Pancreas (tissue), 10 donors: Measurements from ENCODE around the gene HBG1. TPM values are rescaled to one million over a fixed set of nuclear protein-coding genes. Genes with fewer than 3 reads are reported as not detected.
"Not testable (repeated sequence)": the region's sequence is repeated elsewhere in the genome, so short reads cannot be mapped to it uniquely, and the experiment has no call there.

Experiments used
- ATAC-seq, 4 donors: fragments of 200-7000 bp; cut with Tn5 transposase; one replicate each; pipeline versions ENCODE4 v1.8.0 to v1.9.1; 2020; ENCODE audit warnings: mild to moderate bottlenecking in 4 of 4, moderate library complexity in 4 of 4
- DNase-seq, 6 donors: peaks; one replicate each; pipeline ENCODE4 v3.0.0-alpha.2; 2020
- FAIRE-seq: peaks from 2 replicates; lab custom pipeline; 2012; peaks lifted over from hg19 to GRCh38; lab: Jason Lieb, UNC
- H3K27ac ChIP-seq, 4 donors: fragments of 200-600 bp; sonication (generic); 1 replicate in 3 of 4; 2 replicates in 1 of 4; pipeline versions ENCODE4 v1.5.0 to v1.8.0; 2020
- H3K27me3 ChIP-seq, 4 donors: fragments of 200-600 bp; one replicate each; pipeline ENCODE4 v1.8.0; 2021
- H3K36me3 ChIP-seq, 3 donors: fragments of 200-600 bp; sonication (generic) in 1 of 3; one replicate each; pipeline versions ENCODE4 v1.5.0 to v1.8.0; 2020 to 2021
- H3K4me1 ChIP-seq, 3 donors: fragments of 200-600 bp; one replicate each; pipeline ENCODE4 v1.8.0; 2021
- H3K4me3 ChIP-seq, 4 donors: fragments of 200-600 bp; sonication (generic) in 2 of 4; one replicate each; pipeline versions ENCODE4 v1.5.0 to v1.8.0; 2020 to 2021
- H3K9me3 ChIP-seq, 4 donors: fragments of 200-600 bp; one replicate each; pipeline ENCODE4 v1.8.0; 2021
- WGBS, 2 donors: extraction: QIAGEN DNeasy Blood & Tissue Kit; methylation state at CpG; one replicate each; pipeline ENCODE4 v1.1.7; 2013; 5-methylcytosine and 5-hydroxymethylcytosine counted together
- intact Hi-C, 3 donors: fragments of 100-400 bp; cut with DNase I; formaldehyde crosslinking; loops; one replicate each; pipeline versions ENCODE4 v1.11.1 to v1.14.2; 2022
- polyA plus RNA-seq, 2 donors: library from polyadenylated mRNA; stranded (reverse); fragments of 200-250 nt; gene quantifications; one replicate each; pipeline ENCODE4 v1.2.3, GENCODE V29; 2013
- total RNA-seq, 6 donors: library from RNA; stranded (reverse); fragmentation: NEBNext Ultra II Directional in 4 of 6; extraction: Animal tissue kit (Norgen Biotek cat#: 25700) in 4 of 6; gene quantifications; one replicate each; pipeline versions ENCODE4 v1.2.1 to v1.2.4, GENCODE V29; 2021 to 2023
- TF ChIP-seq, protein P1 (sequence below), 4 donors: fragments of 200-600 bp; sonication (generic) in 3 of 4; IDR thresholded peaks; one replicate each; pipeline versions ENCODE4 v1.5.0 to v1.8.0; 2021; ENCODE audit warnings: antibody characterized with exemption in 4 of 4
- donor health status: healthy with polysubstance abuse.
- donor health status: DM: no; HTN: no; CAD: no; lungs with moderate emphysema.
- donor health status: DM: no; HTN: no; CAD: no.
- donor health status: control.
- donor health status: control.
- donor health status: Bipolar disorder and iron deficiency.
- donor health status: DM: yes; HTN: yes; CAD: no.
- donor health status: DM: no; HTN: no; CAD: no.
- donor health status: DM: no; HTN: no; CAD: no.
- donor health status: DM: yes; HTN: yes; CAD: no.

Gene HBG1
- total and polyA plus RNA-seq, 8 donors, result 3.3 TPM; not detected in 7

GRCh38 chr11:5258543-5259262, 9.0 kb upstream of the HBG1 start:
- Histone ChIP-seq H3K36me3 (no peaks in the 10 kb centered on the region), H3K4me3 (no peak overlapping the region), H3K4me1 (no peaks in the 10 kb centered on the region), H3K9me3 (no peaks in the 10 kb centered on the region), H3K27ac (no peak overlapping the region), H3K27me3 (no peaks in the 10 kb centered on the region)
- ATAC-seq (no peak), FAIRE-seq (no peak), DNase-seq (peak in 1 of 6 donors; percentile 42)
- TF ChIP-seq, protein P1, sequence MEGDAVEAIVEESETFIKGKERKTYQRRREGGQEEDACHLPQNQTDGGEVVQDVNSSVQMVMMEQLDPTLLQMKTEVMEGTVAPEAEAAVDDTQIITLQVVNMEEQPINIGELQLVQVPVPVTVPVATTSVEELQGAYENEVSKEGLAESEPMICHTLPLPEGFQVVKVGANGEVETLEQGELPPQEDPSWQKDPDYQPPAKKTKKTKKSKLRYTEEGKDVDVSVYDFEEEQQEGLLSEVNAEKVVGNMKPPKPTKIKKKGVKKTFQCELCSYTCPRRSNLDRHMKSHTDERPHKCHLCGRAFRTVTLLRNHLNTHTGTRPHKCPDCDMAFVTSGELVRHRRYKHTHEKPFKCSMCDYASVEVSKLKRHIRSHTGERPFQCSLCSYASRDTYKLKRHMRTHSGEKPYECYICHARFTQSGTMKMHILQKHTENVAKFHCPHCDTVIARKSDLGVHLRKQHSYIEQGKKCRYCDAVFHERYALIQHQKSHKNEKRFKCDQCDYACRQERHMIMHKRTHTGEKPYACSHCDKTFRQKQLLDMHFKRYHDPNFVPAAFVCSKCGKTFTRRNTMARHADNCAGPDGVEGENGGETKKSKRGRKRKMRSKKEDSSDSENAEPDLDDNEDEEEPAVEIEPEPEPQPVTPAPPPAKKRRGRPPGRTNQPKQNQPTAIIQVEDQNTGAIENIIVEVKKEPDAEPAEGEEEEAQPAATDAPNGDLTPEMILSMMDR (IDR thresholded peaks at IDR 0.05), result no peak
- intact Hi-C loops, result no loop called here
- WGBS, 2 donors, result 66 to 68% methylated on average over 7 of the region's 7 CpGs

DNA sequence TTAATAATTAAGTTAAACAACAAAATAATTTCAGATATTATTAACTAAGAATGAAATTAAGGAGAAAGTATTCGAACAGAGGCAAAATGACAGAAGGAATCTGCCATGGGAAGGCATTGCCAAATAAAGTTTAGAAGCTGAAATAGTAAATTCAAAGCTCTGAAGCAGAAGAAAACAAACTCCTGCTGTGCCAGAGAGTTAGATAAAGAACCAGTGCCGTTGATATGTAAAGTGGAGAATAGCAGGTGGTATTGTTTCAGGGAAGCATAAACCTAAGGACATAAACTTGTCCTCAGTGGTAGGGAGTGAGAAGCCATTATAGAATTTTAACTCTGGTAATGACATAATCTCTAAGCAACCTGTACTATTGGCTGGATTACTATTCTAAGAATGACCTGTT, 7.6 kb upstream of the HBG1 start:
- Histone ChIP-seq H3K9me3 (no peaks in the 10 kb centered on the region), H3K4me1 (no peaks in the 10 kb centered on the region), H3K27me3 (no peaks in the 10 kb centered on the region), H3K27ac (no peak overlapping the region), H3K4me3 (no peak overlapping the region), H3K36me3 (no peaks in the 10 kb centered on the region)
- intact Hi-C loops, result no loop called here
- WGBS, 2 donors, result 4 to 7% methylated on average over 2 of the region's 2 CpGs
- ATAC-seq (no peak), DNase-seq (no peak), FAIRE-seq (no peak)
- TF ChIP-seq, protein P1 (IDR thresholded peaks at IDR 0.05), result no peak

DNA sequence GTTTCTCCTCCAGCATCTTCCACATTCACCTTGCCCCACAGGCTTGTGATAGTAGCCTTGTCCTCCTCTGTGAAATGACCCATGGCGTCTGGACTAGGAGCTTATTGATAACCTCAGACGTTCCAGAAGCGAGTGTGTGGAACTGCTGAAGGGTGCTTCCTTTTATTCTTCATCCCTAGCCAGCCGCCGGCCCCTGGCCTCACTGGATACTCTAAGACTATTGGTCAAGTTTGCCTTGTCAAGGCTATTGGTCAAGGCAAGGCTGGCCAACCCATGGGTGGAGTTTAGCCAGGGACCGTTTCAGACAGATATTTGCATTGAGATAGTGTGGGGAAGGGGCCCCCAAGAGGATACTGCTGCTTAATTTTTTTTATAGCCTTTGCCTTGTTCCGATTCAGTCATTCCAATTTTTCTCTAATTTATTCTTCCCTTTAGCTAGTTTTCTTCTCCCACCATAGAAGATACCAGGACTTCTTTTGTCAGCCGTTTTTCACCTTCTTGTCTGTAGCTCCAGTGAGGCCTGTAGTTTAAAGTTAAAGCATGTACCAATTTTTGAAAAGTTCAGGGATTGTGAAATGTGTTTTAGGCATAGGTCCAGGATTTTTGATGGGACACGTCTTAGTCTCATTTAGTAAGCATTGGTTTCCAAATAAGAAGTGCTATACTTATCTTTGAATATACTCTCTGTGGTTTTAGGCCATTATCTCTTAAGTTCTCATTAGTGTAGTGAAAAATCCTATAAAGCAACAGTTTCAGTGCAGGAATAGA, 5.2 kb upstream of the HBG1 start, which contains the start of gene HBG2:
Gene HBG2 (minus strand): TSS at position 136 of the 768 bp plus-strand sequence. CDS start 53 bp downstream, at position 83.
- H3K9me3 ChIP-seq, H3K36me3 ChIP-seq, ATAC-seq, DNase-seq, H3K4me1 ChIP-seq, H3K4me3 ChIP-seq, intact Hi-C loops, H3K27ac ChIP-seq, H3K27me3 ChIP-seq, FAIRE-seq: not testable (repeated sequence)
- WGBS, 2 donors, result 56 to 68% methylated on average over 4 of the region's 9 CpGs

DNA sequence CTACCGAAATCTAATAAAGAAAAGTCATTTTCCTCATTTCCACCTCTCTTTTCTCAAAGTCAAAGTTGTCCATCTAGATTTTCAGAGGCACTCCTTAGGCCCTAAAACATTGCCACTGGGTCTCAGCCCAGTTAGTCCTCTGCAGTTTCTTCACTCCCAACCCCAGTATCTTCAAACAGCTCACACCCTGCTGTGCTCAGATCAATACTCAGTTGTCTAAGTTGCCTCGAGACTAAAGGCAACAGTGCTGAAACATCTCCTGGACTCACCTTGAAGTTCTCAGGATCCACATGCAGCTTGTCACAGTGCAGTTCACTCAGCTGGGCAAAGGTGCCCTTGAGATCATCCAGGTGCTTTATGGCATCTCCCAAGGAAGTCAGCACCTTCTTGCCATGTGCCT, 4.4 kb upstream of the HBG1 start:
- ATAC-seq, H3K4me3 ChIP-seq, H3K27me3 ChIP-seq, DNase-seq, H3K27ac ChIP-seq, H3K9me3 ChIP-seq, H3K36me3 ChIP-seq, FAIRE-seq, intact Hi-C loops, H3K4me1 ChIP-seq: not testable (repeated sequence)
- WGBS, 2 donors, result 39 to 62% methylated on average over 2 of the region's 2 CpGs

DNA sequence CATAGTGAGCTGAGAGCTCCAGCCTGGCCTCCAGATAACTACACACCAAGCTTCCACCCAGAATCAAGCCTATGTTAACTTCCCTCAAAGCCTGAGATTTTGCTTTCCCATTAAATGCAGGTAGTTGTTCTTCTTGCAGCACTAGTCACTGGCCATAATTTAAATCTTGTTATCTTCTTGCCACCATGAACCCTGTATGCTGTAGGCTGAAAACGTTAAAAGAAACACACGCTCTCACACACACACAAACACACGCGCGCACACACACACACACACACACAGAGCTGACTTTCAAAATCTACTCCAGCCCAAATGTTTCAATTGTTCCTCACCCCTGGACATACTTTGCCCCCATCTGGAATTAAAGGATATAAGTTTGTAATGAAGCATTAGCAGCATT, 3.8 kb upstream of the HBG1 start:
- 60 to 79% methylated on average over 5 of the region's 5 CpGs for WGBS, 2 donors
- DNase-seq, H3K4me3 ChIP-seq, intact Hi-C loops, ATAC-seq, H3K36me3 ChIP-seq, FAIRE-seq, H3K4me1 ChIP-seq, H3K27ac ChIP-seq, H3K27me3 ChIP-seq, H3K9me3 ChIP-seq: not testable (repeated sequence)

GRCh38 chr11:5252919-5253265, 3.2 kb upstream of the HBG1 start:
- ATAC-seq (no peak), FAIRE-seq (no peak), DNase-seq (no peak)
- H3K4me1 ChIP-seq, result no peaks in the 10 kb centered on the region
- no peaks in the 10 kb centered on the region for H3K9me3 ChIP-seq
- TF ChIP-seq, protein P1 (IDR thresholded peaks at IDR 0.05), result no peak
- intact Hi-C loops, result no loop called here
- no peak overlapping the region for H3K27ac ChIP-seq
- 36 to 37% methylated on average over 1 of the region's 1 CpG for WGBS, 2 donors
- H3K36me3 ChIP-seq, result no peaks in the 10 kb centered on the region
- H3K27me3 ChIP-seq, result no peaks in the 10 kb centered on the region
- H3K4me3 ChIP-seq, result no peak overlapping the region
